GM20431 (cell line): Measurements from ENCODE around the gene CYP11A1.

ENCODE experiments used
- in situ Hi-C: fragments of 300-500 bp; cut with MseI, MboI; formaldehyde crosslinking; loops from one replicate; pipeline ENCODE4 v1.15.0; 2020; ENCODE audit warnings: low sequenced_read_pairs; ENCODE audit not compliant: unreplicated experiment

Gene CYP11A1

DNA sequence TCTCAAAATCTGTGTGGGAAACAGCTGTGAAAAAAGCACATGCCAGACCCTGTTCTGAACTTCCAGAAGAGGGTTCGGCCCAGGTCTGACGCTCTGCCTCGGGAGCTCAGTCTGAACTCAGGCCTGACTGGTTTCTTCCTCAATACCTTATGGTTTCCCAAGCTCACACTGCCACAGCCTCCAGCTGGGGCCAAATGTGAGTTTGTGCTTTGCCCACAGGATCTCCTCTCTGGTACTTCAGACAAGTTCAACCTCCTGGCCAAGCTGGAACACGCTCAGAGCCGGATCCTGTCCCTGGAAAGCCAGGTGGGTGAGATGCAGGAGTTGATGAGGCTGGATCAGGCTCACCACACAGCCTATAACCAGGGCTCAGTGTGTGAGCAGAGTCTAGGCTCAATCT lies 33.8 kb downstream of the CYP11A1 start:
- in situ Hi-C loops: no loop called here

DNA sequence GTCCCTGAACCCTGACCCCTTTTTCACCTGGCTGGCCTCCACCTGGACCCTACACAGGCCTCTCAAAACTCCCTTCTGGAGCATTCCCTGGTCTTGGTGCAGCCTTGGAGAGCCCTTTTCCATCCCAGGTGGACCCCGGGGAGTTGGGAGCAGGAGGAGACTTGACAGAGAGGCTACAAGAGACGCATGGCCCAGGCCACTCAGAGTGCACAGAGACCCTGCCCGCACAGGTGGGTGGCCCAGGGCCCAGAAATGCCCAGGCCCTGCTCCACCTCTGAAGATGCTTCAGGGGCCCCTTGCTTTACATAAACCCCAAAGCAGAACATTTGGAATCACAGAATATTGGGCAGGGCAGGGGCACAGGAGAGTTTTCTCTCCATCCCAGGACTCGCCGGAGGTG lies 34.4 kb downstream of the CYP11A1 start:
- in situ Hi-C loops: no loop called here

DNA sequence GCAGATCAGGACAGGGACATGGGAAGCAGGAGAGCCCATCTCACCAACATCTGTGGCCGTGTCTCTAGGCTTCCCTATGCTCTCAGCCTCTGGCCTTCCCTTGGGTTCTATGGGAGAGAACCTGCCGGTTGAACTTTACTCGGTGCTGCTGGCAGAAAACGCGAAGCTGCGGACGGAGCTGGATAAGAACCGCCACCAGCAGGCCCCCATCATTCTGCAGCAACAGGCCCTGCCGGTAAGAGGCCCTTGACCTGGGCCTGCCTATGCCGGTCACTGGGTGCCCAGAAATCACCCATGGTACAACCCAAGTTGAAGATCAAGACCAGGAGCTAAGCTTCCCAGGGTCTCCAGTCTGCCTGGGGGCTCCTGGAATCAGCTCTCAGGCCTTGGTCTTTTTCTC lies 34.8 kb downstream of the CYP11A1 start:
- in situ Hi-C loops: no loop called here

DNA sequence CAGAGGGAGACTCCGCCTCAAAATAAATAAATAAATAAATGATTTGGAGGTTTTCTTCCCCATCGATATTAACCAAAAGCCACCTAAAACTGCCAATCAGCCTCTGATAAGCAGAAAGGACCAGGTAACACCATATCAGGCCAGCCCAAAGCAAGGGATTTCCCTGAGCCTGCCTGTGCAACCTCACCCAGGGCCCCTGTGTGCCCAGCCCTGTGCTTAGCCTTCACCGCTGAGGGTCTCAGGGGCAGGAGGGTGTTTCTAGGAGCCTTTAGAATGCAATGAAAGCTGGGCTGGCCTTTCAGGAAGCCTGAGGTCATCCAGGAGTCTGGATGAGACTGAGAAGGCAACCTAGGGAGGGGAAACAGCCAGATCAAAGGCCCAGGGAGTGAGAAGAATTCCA lies 35.4 kb downstream of the CYP11A1 start:
- in situ Hi-C loops: no loop called here

DNA sequence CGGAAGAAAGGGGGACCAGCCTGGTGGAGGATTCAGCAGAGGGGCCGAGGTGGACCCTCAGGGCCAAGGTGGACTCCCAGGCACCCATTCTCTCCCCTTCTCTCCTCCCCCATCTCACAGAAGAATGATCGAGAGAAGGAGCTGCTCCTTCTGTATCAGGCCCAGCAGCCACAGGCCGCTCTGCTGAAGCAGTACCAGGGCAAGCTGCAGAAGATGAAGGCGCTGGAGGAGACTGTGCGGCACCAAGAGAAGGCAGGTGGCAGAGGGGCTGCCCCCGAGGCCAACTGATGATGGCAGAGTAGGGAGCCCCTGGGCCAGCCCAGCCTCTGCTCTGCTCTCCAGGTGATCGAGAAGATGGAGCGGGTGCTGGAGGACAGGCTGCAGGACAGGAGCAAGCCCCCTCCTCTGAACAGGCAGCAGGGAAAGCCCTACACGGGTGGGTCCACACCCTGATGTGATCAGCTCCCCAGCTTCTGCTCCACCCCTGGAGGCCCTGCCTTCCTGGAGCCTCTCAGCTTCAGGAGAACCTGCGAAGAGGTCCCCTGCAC lies 36.5 kb downstream of the CYP11A1 start:
- in situ Hi-C loops: no loop called here

DNA sequence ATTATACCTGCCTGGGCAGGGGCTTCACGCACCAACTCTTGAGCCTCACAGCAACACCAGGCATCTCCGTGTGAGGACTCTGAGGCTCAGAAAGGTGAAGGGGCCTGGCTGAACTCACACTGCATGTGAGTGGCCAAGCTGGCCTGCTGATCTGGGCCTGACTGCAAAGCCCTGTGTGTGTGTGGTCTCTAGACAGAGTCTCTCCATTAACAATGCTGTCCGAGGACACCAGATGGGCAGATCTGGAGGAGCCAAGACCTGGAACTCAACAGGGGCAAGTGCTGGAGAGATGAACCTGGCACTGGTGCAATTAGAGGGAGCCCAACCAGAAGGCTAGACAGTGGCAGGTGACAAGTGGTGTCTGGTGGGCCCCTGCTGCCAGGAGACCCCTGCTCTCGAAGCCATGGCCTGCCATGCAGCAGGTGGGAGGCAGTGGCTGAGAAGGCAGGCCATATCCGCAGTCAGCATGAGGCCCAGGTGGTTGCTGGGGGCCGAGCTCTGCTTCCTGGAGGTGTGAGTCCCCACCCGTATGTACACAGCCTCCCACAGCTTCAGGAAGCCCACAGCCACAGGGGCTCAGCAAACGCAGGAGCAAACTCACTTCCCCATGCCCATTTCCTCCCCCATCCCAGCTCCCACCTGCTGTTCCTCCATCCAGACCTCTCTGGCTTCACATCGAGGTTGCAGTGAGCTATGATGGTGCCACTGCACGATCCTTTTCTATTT lies 39.0 kb downstream of the CYP11A1 start:
- in situ Hi-C loops: loop anchor here (10.0 kb wide), 1 partner anchor 274 kb away; no protein-coding TSS in a partner anchor

DNA sequence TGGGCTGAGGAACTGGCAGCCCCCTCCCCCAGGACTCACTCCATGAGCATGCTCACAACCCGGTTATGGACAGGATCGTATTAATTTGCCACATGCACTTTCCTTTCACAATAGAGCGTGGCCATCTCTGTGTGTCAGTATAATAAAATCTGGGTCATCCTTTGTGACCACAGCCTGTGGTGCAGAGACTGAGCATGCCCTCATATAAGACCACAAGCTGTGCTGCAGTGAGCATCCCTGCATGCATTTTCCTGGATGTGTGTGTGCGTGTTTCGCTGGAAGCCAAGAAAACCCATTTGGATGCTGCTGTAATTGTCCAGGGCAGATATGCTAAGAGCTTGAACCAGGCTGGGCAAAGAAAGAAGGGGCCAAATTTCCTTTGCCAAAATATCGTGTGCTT lies 39.7 kb downstream of the CYP11A1 start:
- in situ Hi-C loops: loop anchor here (10.0 kb wide), 1 partner anchor 273 kb away; no protein-coding TSS in a partner anchor

DNA sequence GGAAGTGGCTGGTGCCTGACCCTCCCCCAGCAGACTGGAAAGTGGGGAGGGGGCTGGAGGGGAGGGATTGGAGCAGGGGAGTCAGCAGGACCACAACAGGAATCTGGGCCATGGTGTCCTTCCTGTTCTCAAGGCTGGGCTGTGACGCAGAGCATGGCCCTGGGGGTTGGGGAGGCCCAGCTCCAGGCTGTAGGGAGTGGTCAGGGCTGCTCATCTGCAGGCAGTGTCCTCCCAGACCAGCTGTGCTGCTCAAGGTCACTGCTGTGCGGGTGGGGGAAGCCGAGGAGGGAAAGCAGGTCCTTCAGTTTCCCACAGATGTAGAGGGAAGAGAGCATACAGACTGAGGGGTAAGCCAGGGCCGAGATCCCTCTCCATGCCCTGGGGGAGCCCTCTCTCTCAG lies 40.7 kb downstream of the CYP11A1 start:
- in situ Hi-C loops: loop anchor here (10.0 kb wide), 1 partner anchor 272 kb away; no protein-coding TSS in a partner anchor

DNA sequence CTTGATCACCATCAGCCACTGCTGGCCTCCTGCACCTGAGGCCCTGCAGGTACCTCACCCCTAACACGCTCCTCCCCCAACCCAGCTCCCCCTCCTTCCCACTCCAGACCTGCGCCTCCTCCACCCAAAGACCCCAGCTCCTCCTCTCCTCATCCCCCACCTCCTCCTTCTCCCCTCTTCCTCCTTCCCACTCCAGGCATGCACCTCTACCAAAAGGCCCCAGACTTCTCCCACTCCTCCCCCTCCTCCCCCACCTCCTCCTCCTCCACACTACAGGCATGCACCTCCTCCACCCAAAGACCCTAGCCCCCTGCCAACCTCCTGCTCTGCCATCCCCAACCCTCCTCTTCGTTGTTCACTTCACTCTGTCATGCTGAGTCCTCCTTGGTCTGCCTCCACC lies 42.7 kb downstream of the CYP11A1 start:
- in situ Hi-C loops: loop anchor here (10.0 kb wide), 1 partner anchor 270 kb away; no protein-coding TSS in a partner anchor

DNA sequence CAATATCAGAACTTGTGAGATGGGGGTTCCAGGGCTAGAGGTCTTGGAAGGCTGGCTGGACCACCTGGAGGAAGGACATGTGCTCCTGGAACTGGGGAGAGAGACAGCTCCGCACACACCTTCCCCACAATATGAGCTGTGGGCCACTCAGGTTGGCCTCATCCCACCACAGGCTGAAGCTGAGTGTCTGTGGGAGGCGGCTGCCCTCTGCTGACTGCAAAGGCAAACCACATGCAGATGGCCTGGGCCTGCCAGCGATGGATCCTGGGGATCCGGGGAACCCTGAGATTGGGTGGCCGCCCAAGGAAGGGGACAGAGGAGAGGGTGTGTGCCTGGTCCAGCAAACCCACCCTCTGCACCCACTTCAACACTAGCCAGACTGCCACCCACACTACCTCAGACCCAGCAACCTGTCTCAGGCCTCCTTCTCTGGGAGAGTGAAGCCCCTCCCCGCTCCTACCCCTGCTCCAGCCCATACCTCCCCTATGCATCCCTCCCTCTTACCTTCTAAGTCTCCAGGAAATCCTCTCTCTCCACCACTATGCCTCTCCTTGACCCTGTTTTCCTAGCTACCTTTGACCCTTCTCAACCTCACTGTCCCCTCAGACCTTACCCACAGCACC lies 44.8 kb downstream of the CYP11A1 start:
- in situ Hi-C loops: loop anchor here (10.0 kb wide), 1 partner anchor 268 kb away; no protein-coding TSS in a partner anchor

DNA sequence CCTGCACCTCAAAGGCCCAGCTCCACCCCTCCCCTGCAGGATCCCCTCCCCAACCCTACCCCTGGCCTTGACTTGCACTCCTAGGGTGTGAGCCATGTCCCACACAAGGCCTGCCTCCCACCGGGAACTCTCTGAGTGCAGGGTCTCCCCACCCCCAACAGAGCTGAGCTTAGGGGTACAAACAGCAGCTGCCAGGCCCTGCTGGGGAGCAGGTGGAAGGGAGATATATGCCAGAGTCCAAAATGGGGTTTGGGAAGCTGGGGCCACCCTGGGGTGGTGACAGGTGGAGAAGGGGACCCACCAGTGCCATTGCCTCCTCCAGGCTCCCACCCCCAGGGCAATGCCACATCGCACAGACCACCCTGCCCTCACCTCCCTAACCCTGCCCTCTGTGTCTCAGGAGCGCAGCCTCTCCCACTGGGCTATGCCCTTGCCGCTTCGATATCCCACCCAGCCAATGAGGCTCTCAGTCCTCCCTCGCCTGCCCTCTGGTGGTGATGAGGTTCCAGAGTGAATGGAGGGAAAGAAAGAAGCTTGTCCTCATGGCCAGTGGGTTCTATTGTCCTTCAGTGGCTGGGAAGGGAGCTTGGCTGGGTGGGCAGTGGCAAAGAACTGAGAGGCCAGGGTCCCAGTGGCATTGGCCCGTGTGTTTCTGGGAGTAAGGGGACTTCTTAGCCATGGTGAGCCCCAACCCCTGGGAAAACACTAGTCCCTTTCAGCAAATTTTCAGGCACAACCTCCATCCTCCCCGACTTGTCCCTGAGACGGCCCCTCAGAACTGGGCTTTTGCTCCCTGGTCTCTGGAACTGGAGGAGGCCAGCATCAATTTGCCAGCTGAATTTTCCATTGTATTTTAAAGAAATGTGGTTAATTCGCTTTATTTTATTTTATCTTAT lies 46.8 kb downstream of the CYP11A1 start:
- in situ Hi-C loops: loop anchor here (10.0 kb wide), 1 partner anchor 266 kb away; no protein-coding TSS in a partner anchor

DNA sequence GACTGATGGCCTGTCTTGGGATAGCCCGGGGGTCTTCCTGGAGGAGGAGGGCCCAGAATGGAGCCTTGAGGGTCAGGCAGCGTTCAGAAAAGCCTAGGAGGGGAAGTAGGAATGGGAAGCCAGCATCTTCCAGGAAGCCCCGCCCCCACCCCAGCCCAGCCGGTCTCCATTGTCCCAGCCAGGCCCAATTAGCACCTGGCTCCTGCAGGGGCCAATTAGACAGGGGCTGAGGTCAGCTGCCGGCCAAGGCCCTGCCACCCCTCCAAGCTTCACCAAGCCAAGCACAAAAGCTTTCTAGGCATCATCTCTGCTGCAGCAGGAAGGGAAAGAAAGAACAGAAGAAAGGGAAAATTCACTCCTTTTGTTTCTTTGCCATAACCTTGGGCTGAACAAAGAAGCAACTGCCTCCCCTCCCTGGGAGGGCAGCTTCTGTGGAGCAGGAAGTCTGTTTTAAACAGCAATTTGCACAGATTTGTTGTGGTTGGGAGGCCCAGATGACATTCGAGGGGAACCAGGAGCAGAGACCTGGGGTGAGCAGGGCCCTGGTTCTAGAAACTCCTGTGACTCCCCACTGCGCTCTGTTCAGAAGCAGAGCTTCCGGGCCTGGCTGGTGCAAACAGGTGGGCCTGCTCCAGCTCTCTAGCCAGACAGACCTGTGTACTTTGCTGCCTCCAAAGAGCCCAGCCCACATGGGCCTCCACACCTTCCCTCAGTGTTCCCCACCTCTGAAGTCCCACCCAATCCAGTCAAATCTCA lies 47.7 kb downstream of the CYP11A1 start:
- in situ Hi-C loops: loop anchor here (10.0 kb wide), 1 partner anchor 265 kb away; no protein-coding TSS in a partner anchor

DNA sequence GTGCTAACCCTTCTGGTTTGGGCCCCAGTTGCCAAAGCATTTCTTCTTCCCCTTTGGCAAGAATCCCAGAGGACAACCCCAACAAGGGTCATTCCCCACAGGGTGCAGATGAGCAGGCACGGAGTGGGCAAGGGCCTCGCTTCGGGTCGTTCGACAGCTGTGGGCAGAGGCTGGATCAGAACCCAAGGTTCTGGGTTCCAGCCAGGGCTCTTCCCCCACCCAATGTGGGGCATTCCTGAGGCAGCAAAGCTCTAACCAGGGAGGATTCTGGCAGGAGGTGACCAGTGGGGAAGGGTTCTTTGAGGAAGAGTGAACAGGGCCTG lies 48.3 kb downstream of the CYP11A1 start:
- in situ Hi-C loops: no loop called here

DNA sequence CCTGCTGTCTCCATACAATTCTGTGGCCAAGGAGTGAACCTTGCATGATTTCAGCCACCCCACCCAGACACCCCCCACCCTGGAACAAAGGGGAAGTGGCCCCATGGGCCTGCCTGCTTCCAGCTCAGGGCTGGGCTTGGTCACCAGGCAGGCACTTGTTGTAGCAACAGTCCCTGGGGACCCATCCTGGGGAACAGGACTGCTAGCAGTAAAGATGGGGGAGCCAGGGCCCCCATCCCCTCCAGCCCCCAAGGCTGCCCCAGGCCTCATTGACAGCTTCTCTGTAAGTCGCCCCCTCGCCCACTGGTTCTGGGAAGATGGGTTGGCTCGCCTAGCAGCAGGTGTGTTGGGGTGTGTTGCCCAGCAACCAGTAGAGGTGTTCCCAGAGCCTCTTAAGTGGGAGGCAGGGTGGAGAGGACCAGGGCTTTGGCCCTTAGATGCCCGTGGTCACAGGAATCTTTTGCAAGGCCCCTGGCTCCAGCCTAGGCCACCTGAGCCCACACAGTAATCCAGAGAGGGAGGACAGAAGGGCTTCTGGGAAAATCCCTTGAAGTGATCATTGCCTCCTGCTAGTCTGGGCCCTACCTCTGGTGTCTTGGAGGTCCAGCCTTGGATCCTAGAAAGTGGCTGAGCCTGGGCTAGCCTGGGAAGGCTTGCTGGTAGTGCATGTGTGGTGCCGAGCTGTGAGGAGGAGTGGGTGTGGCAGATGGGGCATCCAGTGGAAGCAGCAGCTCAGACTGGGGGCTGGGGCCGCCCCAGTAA lies 48.9 kb downstream of the CYP11A1 start:
- in situ Hi-C loops: no loop called here

DNA sequence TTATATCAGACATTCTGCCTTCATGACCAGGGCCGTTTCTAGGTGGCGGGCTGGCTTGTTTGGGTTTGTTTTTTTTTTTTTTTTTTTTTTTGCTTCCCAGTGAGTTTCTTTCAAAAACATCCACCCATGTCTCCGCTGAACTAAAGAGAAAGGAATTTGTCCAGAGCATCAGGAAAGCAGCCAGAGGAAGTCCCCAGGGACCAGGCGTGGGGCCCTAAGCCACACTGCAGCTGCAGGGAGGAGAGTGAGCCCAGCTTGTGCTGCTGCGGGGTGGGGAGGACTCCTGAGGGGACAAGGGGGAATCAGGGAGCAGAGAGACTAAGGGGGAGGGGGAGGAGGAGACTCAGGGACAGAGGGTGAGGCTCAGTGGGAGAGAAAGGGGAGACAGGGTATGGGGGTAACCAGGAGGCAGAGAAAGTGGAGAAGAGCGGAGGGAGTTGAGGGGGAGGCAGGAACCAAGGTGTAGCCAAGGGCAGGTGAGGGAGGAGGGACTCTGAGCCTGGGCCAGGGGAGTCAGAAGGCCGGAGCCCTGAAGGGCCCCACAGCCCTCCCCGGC lies 49.5 kb downstream of the CYP11A1 start:
- in situ Hi-C loops: no loop called here

DNA sequence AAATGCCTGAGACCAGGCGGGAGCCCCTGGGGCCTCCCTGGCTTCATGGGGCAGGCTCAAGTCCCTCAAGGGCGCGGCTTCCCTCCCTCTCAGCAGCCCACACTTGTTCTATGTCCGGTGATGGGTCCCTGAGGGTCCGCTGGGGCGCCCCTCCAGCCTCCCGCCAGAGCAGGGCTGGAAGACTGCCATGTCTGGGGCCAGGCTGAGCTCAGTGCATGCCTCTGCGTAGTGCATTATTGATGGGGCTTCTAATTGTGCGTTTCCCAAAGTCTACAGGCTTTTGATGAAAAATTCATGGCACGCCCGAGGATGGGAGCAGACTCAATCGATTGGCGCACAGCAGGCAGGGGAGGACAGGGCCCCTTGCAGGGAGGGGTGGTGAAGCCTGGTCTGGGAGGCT lies 51.3 kb downstream of the CYP11A1 start:
- in situ Hi-C loops: no loop called here

DNA sequence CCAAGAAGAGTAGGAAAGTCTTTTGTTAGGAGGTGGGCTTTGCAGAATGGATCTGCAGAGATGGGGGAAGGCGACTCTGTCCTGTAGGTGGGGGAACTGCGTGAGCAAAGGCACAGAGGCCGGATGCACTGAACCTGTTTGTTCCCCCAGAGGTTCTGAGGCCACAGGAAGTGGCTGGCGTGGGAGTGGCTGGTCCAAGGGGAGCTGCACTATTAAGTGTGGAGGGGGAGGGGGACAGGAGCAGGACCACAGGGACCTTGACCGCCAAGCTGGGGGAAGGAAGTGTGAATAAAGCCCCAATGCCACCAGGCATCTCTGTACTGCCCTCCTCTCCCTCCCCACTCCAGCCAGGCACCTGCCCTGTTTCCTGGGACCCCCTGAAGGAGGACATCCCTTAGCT lies 51.8 kb downstream of the CYP11A1 start:
- in situ Hi-C loops: no loop called here

DNA sequence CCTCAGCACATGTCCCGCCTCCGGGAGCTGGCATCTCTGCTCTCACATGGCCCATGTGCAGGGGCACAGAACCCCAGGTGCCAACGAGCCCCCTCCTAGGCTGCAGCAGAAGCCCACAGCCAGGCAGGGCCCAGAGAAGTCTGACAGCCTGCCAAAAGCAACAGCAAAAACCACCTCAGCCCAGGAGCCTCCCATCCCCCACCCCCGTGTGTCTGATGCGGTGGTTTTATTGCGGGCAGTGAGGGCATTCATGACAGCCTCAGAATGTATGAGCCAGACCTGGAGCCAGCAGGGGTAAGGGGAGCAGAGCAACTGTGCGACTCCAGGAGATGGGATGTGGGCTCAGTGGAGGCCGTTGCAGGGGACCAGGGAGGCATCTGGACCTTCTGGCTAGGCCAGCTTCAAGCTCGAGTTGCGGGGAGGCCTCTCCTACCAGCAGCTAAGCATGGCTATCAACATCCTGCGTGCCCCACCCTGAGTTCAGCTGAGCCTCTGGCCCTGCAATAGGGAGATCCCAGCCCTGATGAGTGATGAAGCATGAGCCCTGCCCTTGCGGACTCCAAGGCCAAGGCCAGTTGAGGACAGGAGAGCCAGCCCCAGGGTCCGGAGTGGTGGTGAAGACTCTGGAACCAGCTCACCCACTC lies 52.5 kb downstream of the CYP11A1 start:
- in situ Hi-C loops: no loop called here
